Hematopoietic multipotent progenitor cell treated with erythropoietin and hydrocortisone succinate and interleukin-3 and kit ligand, for 17 days (in vitro differentiated cells): ENCODE results near the gene WNT2.
"Not testable (repeated sequence)": the region's sequence is repeated elsewhere in the genome, so short reads cannot be mapped to it uniquely, and the experiment has no call there.

Experiments used
- DNase-seq: peaks from one replicate; pipeline ENCODE4 v3.0.0-alpha.2; 2015; ENCODE audit warnings: low spot score

Gene WNT2

DNA sequence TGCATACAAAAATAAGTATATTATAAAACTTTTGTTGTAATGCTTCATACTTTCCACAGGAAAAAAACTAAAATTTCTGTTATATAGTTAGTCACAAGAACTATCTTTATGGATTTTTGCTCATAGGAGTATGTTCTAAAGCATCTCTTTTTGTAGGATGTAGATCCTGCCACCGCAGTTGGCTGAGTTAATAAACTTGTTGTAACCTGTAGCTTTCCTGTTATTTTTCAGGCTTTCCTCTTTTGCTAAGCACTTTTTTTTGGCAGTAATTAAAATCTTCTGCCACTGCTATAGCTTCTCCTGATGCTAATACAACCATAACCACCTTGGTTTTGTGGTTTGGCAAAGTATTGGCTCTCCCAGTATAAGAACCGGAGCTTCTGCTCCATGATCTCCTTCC lies 60.3 kb downstream of the WNT2 start:
- no peak for DNase-seq

DNA sequence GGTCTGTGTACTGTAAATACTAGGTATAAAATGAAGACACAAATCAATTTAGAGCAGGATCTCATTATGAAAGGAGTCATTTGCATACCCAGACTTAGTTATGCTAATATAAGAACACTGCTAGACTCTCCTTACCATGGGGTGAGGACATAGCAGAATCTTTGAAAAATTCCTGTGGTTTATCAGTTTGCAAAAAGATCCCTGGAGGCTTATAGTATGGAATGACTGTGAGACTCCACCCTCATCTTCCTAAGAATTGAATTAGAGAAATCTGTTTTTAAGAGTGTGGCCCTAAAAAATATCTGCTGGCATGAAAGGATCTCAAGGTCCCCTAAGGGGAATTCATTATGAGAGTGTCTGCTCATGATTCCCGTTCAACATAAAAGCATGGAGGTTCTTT lies 63.2 kb downstream of the WNT2 start:
- no peak for DNase-seq

DNA sequence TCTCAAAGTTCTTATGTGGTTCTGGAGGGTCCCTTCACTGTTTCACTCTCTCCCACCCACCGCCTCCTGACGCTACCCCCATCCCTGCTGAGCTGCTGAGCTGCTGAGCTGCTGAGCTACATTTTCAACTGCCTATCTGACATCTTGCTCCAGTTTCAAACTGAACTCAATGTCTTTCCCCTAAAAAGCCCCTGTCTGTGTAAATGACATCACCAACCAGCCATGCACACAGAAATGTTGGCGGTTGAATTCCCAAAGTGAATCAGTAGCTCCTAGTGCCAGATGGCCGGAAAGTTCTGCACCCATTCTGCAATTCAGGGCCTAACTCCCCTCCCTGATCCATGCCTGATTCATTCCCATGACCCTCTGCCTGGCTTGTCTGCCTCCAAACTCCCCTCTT lies 71.2 kb downstream of the WNT2 start:
- no peak for DNase-seq

DNA sequence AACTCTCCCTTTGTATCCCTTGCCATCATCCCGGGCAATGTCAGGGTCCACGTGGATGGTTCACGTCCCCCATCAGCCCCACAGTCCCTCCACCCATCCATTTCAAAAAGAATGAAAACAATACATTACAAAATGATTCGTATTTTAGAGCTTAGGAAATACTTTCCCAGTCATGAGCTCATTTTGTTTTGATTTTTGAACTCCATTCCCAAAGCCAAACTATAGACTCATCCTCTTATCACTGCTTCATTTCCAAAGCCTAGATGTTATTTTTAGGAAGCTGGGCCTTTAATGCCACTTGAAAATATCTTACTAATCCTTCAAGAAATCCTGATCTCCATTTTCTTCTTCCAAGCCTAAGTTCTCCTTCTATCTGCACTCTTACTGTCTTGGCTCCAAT lies 72.1 kb downstream of the WNT2 start:
- DNase-seq = no peak

DNA sequence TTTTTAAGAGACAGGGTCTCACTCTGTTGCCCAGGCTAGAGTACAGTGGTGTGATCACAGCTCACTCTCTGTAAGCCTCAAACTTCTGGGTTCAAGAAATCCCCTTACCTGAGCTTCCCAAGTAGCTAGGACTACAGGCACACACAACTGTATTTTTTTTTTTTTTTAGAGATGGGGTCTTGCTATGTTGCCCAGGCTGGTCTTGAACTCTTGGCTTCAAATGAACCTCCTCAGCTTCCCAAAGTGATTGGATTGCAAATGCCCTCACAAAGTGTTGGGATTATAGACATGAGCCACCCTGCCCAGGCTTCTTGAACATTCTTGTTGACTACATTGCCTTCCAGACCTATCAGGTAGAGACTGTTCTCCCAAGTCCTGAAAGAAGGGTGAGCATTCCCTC lies 72.6 kb downstream of the WNT2 start:
- DNase-seq = no peak

DNA sequence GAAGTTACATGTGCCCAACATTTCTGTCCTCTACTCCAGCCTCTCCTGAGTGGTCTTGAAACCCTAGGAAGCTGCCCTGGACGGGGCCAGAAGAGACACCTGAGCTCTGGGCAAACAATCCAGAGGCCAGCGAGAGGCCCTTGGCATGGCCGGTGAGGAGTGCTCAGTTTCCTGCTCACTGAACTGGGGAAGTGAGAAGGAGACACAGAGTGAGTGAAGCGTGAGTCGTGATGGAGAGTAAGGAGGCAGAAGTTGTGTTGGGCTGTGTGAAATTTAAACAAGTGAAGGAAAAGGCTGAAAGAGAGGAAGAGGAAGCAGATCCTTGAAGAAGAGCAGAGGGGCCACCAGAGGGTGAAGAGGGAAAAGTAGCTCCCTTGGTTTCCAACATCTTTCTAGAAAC lies 73.2 kb downstream of the WNT2 start:
- DNase-seq = no peak

DNA sequence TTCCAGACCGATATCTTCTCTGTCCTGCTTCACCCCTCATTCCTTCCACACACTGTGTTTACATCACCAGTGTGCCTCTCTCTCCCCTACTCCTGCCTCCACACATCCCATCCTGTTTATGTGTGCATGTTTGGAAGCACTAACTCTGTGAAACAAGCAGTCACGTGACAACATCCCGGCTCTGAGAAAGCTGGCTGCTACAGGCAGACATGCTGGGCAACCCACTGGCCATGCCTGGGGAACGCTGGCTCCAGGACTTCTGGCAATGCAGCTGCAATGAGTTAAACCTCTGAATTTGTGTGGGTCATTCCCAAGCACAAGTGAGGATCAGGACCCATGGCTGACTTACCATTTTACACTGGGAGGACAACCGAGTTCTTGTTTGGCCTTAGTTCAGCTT lies 74.0 kb downstream of the WNT2 start:
- DNase-seq = no peak

DNA sequence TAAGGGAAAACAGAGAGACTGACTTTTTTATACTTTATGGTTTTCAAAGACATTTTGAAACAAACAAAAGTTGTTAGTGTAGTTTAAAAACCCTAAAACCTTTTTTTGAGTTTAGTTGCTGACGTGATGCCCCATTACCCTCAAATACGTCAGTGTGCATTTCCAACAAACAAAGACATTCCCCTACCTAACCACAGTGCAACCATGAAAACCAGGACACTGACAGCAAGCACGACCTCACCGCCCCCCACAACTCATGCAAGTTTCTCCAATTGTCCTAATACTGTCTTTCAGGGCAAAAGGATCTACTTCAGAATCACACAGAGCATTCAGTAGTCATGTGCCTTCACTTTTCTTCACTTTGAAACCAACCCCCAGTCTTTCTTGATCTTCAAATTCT lies 75.0 kb downstream of the WNT2 start:
- no peak for DNase-seq

DNA sequence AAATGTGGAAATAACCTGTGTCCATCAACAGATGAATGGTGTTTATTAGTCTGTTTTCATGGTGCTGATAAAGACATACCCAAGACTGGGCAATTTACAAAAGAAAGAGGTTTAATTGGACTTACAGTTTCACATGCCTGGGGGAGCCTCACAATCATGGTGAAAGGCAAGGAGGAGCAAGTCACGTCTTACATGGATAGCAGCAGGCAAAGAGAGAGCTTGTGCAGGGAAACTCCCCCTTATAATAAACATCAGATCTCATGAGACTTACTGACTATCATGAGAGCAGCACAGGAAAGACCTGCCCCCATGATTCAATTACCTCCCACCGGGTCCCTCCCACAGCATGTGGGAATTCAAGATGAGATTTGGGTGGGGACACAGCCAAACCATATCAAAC lies 77.2 kb downstream of the WNT2 start:
- not testable (repeated sequence) for DNase-seq

DNA sequence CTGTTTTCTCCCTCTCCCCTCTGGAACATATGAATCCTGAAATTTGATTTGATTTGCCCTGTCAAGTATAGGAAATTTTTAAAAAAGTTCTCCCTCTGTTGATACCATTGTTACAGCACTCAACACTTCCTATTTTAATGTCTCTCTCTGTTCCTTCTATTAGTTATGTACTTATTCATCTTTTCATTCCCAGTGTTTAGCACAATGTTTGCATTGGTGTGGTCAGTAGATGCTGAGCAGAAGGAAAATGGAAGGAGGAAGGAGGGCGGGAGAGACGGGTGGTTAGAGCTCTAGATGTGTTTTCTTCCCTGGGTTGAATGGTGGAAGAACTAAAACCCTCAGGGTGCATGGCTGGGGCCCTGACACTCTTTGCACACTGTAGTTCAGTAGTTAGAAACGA lies 79.5 kb downstream of the WNT2 start:
- no peak for DNase-seq

DNA sequence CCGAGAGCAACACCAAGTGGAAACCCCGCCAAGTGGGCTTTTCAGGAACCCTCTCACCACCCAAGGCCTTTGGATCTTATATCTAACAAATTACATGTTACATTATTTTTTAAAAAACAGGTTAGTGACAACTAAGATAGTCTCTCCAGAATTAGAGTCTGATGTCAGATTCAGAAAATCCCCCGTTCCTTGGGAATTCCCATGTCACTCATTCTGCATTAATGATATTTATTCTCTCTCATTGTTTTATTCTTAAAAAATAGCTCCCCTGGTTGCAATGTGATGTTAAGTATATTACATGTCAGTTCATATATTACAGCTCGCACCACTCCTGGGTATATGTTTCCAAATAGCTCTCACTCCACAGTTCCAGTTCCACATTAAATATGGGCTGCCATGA lies 81.8 kb downstream of the WNT2 start:
- no peak for DNase-seq

DNA sequence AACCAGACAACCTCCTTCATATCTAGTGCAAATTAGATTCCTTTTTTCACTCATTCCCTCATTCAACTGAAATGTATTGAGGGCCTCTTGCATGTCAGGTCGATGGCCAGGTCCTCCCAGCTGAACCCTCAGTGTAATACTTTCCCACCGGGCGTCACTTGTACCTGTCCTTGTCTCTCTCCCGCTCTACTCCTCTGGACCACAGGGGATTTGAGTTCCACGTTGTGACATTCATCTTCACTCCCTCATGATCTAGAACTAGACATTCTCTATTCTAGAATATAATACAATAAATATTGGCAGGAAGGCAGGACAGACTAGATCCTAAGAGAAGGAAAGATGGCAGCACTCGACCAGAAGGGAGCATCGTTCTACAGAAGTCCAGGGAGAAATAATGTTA lies 83.9 kb downstream of the WNT2 start:
- DNase-seq = no peak

DNA sequence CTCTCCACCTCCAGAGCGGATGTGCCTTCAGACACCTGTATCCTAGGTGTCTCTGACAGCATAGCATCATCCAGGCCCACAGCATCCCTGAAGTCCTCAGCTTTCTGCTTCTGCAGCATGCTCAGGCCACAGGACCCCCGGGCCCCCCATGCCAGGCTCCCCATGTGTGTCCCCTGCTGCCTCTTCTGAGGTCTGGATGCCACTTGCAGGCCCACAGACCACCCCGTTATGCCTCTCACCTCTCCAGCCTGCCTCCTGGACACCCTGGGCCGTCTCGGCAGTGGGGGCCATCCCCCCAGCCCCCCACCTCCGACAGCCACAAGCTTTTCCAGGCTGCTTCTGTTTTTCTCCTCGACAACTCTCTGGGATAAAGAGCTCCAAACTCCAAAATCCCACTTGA lies 84.4 kb downstream of the WNT2 start:
- DNase-seq = no peak

DNA sequence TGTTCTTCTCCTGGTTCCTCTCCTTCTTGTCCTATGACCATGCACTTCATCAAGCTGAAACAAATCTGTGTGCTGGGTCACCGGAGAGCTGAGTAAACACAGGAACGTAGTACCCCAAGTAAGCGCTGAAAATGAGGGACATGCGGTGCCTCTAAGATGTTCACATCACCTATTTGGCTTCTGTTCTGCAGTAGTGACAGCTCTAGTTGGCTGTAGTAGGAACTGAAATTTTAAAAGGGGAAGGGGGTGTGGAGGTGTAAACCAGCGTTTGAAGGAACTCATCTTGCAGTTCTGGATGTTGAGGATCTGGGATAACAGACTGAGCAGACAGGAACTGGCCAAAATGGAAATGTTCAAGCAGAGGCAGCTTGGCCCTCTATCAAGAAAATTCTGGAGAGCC lies 85.2 kb downstream of the WNT2 start:
- DNase-seq = no peak

DNA sequence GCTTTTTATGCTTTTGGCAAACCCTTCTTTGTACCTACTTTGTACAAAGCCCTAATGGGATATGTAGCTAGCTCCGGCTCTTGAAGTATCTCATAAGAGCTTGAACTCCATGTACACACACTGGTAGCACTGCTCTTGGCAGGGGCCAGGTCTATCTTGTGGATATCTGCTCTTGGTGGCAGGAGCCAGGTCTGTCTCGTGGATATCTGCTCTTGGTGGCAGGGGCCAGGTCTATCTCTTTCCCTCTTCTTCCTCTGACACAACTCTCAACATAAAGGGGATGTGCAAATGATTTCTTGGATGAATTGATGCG lies 91.9 kb downstream of the WNT2 start:
- DNase-seq = no peak

DNA sequence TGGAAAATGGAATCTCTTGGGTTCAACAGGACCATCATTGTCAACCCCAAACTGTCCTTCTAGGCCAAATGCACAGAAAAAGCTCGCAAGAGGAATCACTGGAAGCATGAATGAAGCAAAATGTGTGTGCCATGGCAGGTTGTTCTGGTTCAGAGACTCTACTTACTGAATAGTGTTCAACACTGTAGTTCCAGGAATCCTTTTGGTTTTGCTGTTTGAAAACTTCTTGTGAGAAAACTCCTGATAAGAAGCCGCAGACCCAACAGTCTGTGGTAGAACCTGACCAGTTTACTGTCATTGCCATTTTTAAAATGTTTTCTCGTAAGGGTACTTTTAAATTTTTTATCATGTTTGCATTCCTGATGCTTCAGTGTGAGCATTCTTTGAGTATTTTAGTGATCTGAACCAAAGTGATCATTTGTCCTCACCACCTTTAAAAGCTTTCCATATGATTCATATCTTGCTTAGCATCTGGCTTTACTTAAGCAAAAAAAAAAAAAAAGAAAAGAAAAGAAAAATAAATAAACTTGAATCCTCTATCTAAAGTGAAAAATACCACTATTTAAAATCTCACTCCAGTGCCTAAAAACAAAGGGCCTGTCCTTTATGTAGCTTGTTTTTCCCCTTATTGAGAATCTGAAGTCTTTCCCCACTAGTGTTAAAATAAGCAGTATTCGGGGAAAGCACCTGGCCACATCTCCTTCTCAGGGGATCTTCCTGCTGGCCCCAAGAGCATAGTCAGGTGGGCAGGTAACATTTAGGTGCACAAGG lies 92.4 kb downstream of the WNT2 start:
- no peak for DNase-seq

DNA sequence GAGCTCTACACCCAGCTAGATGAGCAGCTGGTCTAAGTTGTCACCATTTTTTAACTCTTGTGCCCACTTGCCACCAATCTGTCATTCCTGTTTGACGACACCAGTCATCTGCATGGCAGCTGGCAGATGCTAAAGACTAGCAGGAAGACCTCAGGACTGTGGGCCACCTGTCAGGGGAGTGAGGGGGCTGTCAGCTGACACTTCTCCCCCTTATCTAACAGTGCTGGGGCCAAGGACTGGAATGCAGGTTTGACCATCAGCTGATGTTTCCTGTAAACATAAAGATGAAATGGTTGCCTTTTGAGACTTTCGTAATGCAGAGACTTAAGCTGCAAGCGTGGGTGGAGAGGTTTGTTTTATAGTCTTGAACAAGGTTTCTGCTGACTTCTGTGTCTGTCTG lies 93.5 kb downstream of the WNT2 start:
- no peak for DNase-seq

DNA sequence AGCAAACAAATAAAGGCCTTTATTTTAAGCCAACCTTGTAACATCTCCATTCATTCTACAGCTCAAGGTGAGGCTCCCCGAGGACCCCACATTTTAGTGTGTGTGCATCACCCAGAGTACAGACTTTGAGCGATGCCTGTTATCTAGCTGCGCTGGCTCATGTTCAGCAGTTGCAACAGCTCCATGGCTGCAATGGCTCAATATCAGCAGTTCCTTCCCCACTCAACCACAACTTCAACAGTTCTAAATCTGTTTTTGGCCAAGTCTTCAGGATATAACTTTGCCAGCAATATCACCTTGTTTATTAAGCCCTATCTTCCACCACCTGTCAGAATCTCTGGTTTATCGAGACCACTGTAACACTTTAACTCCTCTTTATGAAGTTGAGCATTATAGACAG lies 95.8 kb downstream of the WNT2 start:
- no peak for DNase-seq

DNA sequence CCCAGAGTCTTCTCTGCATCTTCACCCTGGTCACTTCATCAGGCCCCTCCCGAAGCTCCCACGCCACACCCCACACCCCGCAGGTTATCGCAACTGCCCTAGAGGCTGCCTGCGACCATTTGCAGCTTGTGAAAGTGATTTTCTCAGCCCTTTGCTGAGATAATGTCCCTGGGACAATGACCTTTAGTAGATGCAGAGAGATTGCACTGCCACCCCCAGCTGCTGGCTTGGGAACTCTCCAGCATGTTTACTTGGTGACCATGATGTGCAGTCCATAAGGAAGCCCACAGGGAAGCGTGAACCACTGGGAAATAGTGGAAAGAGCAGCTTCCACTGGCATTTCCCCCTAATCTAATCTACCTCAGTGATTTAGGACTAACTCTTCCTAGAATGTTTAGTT lies 97.3 kb downstream of the WNT2 start:
- DNase-seq = no peak
